GM23248 (cell line): ENCODE data around the gene GATAD2A.

Experiments
- EZH2 ChIP-seq: fragments of 200-600 bp; sonication (generic); IDR thresholded peaks from 2 replicates; pipeline ENCODE4 v1.6.1; 2018; ENCODE audit warnings: antibody characterized with exemption, mild to moderate bottlenecking; ENCODE audit not compliant: insufficient read depth, poor library complexity, severe bottlenecking
- EZH2phosphoT487 ChIP-seq: fragments of 200-600 bp; sonication (generic); IDR thresholded peaks from 2 replicates; pipeline ENCODE4 v1.6.1; 2018; ENCODE audit warnings: antibody characterized with exemption, moderate library complexity, mild to moderate bottlenecking, low read depth; ENCODE audit not compliant: insufficient read depth

- TF ChIP-seq EZH2 (no peak), EZH2phosphoT487 (no peak)
These were observed 124.9 kb downstream of the GATAD2A start for GRCh38 chr19:19530423-19530804.
